ENCODE measurements around the gene ZMYND19.
"Not testable (repeated sequence)": the region's sequence is repeated elsewhere in the genome, so short reads cannot be mapped to it uniquely, and the experiment has no call there.

The ZMYND19 gene

GRCh38 chr9:137590469-137591383 is at the start of gene ZMYND19:
TSS of gene ZMYND19 (minus strand) at chr9:137590512. CDS start at chr9:137590263, 249 bp downstream.
- peak; percentile 24 for DNase-seq

GRCh38 chr9:137639303-137640051 is 49.2 kb upstream of the ZMYND19 start:
- DNase-seq: no peak

GRCh38 chr9:137638680-137639079 is 48.4 kb upstream of the ZMYND19 start:
- no peak for DNase-seq

- DNase-seq: no peak
Observed at GRCh38 chr9:137634016-137634415, 43.7 kb upstream of the ZMYND19 start.

DNA sequence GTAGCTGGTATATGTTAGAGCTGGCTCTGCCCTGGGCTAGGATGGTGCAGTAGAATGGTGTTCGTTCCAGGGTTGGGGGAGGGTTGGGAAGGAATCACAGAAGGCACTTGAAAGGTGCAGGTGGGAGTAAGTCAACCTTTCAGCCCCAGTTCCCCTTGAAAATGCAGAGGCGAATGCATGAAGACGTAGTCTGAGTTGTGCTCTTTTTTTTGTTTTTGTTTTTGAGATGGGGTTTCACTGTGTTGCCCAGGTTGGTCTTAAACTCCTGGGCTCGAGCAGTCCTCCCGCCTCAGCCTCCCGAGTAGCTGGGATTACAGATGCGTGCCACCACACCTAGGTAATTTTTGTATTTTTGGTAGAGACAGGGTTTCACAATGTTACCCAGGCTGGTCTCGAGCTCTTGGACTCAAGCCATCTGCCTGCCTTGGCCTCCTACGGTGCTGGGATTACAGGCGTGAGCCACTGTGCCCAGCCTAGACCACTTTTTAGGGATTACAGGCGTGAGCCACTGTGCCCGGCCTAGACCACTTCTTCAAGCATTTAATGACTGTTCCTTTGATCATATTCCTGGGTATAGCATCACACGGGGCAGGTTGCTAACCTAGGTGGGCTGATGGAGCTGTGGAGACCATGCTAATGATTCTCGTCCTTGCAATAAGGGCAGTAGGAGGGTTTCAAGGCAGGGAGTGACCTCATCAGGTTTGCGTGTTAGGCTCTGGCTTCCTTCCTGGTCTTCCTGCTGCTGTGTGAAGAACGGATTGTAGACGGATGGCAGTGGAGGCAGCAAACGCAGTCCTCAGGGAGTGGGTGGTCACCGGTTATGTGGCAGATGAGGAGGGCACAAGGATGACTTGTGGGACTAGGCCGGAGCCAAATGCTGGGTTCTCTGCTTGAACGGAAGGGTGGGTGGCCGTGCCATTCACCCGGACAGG is 42.2 kb upstream of the ZMYND19 start:
- DNase-seq: no peak

GRCh38 chr9:137631345-137632229 is 41.3 kb upstream of the ZMYND19 start:
- DNase-seq: no peak

GRCh38 chr9:137630679-137631078 is 40.4 kb upstream of the ZMYND19 start:
- DNase-seq: no peak

DNA sequence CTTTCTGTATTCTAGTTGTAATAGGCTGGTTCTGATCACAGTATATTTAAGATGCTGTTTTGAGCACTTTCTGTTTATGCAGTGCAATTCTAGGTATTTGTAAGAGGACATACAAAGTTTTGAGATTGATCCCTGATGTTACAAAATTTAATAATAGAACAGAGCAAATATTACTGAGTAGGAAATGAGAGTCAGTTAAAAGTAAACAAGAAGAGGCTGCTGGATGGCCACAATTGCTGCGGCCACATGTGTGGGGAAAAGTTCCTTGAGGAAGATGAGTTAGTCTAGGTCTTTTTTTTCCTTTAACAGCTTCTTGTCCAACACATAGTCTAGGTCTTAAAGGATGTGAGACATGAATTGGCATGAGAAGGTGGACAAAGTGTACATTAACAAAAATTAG is 39.8 kb upstream of the ZMYND19 start:
- no peak for DNase-seq

GRCh38 chr9:137627406-137627805 is 37.1 kb upstream of the ZMYND19 start:
- DNase-seq: not testable (repeated sequence)

DNA sequence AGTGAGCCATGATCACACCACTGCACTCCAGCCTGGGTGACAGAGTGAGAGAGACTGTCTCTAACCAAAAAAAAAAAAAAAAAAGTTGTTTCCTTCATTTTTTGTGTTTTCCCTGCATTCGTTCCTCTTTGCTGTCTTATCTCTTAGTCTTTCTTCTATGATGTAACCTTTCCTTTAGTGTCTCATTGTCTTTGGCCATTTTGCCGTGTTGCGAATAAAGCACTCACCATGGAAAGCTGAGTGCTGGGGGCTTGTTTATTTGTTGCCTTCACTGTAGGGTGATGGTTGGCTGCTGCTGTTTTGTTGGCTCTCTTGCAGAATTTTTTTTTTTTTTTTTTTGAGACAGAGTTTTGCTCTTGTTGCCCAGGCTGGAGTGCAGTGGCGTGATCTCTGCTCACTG is 36.2 kb upstream of the ZMYND19 start:
- DNase-seq: no peak

- not testable (repeated sequence) for DNase-seq
Observed at GRCh38 chr9:137622211-137622610, 31.9 kb upstream of the ZMYND19 start.

DNA sequence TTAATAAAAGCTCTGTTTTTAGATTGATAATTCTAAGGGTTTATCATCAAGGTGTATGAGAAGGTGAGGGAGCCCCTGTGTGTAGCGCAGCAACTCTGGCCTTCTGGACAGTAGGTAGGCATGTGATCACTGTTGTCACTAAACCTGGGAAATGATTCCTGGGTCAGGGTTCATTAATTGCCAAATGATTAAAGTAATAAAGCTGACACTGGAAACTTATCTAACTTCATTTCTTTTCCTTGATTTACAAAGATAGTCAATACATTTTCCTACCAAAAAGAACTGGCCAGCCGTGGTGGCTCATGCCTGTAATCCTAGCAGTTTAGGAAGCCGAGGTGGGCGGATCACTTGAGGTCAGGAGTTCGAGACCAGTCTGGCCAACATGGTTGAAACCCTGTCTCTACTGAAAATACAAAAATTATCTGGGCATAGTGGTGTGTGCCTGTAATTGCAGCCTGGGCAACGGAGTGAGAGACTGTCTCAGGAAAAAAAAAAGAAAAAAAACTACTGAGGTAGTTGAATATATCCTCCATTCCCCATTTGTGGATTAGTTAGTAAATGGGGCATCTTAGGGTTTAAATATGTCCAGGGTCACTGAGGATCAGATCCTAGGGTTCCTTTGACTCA is 30.9 kb upstream of the ZMYND19 start:
- DNase-seq: no peak

GRCh38 chr9:137620581-137620980 is 30.3 kb upstream of the ZMYND19 start:
- no peak for DNase-seq

GRCh38 chr9:137620048-137620405 is 29.7 kb upstream of the ZMYND19 start:
- no peak for DNase-seq

- DNase-seq: no peak
Observed at GRCh38 chr9:137619240-137620047, 29.1 kb upstream of the ZMYND19 start.

DNA sequence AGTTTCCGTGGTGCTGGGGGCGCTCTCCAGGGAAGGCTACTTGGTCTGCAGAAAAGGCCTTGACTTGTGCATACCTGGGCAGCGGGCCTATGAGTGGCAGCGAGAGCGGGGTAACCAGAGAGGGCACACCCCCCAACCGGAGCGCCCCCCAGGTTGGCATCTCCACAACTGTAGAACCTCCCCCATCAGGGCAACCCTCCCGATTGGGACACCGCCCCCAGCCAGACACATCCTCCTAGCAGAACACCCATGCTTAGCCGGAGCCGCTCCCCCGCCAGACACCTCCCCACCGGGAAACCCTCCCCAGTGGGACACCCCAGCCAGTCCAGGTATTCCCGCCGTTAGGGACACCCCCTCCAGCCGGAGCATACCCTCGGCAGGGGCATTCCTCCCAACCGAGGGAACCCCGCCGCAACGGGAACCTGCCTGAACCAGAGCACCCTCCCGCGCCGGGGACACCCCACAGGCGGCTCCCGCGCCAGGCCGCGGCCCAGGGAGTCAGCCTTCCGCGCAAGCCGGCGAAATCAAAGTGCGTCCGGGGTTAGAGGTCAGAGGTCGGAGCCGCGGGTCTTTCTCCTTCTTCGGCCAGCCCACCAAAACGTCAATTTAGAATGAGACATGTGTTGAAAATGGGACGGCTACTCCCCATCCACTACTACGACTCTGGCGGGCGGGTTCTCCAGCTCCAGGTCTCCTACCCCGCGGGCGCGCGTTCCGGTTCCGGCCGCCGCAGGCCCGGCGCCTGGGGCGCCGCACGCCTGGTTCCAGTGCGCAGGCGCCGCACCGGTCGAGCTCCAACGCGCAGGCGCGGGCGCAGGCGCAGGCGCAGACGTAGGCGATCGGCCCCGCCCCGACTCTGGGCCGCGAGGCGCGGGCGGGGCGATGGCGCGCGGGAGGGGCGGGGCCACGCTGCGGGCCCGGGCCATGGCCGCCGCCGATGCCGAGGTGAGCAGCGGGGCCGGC is 28.1 kb upstream of the ZMYND19 start, which contains the start of gene EHMT1:
Gene EHMT1, plus strand, starts transcription at position 901 of the 963 bp plus-strand sequence. Its CDS starts 24 bp downstream, at position 925.
- DNase-seq: no peak

- DNase-seq: no peak
Observed at GRCh38 chr9:137615387-137615871, 25.1 kb upstream of the ZMYND19 start.

DNA sequence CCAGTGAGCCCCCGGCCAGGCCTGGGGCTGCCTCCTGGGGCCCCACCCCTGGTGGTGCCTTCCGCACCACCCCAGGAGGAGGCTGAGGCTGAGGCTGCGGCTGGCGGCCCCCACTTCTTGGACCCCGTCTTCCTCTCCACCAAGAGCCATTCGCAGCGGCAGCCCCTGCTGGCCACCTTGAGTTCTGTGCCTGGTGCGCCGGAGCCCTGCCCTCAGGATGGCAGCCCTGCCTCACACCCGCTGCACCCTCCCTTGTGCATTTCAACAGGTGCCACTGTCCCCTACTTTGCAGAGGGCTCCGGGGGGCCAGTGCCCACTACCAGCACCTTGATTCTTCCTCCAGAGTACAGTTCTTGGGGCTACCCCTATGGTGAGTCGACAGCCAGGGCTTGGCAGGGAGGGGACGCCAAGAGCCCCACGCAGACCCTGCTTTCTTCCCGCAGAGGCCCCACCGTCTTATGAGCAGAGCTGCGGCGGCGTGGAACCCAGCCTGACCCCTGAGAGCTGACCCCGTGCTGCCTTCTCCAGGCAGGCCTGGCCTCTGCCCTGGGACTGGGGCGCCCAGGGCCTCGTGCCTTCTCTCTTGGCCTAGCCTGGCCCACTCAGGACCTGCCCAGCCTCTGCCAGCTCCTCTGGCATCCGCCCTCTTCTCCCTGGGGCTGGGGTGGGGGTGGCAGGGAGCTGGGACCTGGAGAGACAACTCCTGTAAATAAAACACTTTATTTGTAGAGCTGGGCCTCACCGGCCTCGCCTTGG is 24.5 kb upstream of the ZMYND19 start:
- DNase-seq: no peak
